HuH-7 (cell line): ENCODE measurements around the gene SH2D6.
A peak's percentile ranks its signal among the peaks of the same experiment; 100 is the strongest.
"Not testable (repeated sequence)": the region's sequence is repeated elsewhere in the genome, so short reads cannot be mapped to it uniquely, and the experiment has no call there.

Source experiments
- DNase-seq: peaks from one replicate; pipeline ENCODE4 v3.0.0; 2011; ENCODE audit warnings: low spot score

The SH2D6 gene

DNA sequence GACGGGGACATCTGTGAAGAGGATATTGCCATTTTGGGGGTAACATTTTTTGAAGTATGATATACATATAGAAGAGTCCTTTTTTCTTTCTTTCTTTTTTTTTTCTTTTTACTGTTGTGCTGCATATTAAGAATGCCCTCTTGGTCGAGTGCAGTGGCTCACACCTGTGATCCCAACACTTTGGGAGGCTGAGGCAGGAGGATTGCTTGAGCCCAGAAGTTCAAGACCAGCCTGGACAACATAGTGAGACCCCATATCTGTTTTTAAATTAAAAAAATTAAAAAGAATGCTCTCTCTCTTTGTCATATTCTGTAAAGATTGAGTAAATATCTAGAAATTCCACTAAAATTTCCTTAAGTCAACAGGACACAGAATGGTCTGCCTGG, 3.6 kb downstream of the SH2D6 start:
- no peak for DNase-seq

GRCh38 chr2:85423525-85423924, 5.0 kb downstream of the SH2D6 start:
- DNase-seq: no peak

- no peak for DNase-seq
Observed at GRCh38 chr2:85425588-85425987, 7.1 kb downstream of the SH2D6 start.

DNA sequence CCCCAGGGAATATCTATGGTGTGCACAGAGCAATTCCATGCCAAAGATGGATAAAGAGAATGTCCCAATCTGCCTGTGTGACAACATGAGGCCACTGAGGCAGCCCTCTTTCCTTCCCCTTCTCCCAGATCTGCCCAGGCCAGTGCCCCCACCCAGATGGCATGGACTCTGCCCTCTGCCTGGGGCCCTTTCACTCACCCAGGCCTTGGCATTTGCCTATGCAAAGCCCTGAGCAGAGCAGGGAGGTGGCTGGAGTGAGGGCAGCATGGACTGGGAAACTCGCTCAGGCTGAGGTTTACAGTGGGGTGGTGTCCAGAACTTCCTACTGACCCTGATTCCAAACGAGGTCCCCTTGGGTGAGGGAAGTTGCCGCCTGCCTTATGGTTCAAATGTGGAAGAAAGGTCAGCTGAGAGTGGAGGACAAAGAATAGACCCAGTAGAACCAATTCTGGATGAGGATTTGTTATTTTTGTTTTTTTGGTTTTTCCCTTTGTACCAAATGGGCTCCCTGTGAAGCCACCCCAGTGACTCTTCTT, 8.9 kb downstream of the SH2D6 start:
- DNase-seq: no peak

DNA sequence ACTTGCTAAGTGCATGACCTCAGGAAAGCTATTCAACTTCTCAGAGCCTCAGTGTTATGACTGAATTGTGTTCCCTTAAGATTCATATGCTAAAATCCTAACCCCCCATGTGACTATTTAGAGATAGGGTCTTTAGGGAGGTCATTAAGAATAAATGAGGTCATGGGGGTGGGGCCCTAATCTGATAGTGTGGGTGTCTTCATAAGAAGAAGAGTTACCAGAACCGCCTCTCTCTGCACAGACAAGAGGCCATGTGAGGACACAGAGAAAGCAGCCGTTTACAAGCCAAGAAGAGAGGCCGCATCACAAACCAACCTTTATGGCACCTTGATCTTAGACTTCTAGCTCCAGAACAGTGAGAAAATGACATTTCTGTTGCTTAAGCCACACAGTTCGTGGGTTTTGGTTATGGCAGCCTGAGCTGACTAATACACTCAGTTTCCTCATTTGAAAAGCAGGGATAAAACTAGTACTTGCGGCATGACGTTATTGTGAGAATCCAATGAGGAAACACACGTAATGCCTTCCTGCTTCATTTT, 9.9 kb downstream of the SH2D6 start:
- DNase-seq: no peak

DNA sequence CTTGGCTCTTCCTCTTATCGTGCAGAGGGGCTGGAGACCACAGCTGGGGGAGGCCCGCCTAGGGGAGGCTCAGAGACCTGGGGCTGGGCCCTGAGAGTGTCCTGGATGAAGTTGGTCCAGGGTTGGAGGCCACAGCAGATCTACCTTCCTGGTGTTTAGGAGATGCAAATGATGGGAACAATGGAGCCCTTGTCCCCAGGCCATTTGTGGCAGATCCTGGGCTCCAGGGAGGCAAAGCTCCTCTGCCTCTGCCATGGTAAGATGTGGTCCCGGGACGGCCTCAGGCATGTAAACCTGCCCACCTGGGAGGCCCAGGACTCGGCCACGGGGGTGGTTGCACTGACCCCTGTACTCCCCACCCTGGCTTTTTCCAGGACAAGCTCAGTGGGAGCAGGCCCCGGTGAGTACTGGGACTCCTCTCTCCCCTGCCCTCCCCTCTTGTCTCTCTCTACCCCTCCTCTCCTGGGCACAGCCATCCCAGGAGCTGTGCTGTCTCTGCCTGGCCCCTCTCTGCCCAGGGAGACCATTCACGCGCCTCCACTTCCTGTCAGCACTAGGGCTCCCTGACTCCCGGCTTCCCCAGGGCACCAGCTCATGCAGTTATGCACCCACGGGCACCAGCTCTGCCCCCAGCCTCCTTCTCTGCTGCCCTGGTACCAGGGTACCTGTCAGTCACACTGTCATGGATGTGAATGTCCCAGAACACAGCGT, 10.9 kb downstream of the SH2D6 start:
- DNase-seq: no peak

GRCh38 chr2:85429924-85430289, 11.4 kb downstream of the SH2D6 start:
- DNase-seq: no peak

DNA sequence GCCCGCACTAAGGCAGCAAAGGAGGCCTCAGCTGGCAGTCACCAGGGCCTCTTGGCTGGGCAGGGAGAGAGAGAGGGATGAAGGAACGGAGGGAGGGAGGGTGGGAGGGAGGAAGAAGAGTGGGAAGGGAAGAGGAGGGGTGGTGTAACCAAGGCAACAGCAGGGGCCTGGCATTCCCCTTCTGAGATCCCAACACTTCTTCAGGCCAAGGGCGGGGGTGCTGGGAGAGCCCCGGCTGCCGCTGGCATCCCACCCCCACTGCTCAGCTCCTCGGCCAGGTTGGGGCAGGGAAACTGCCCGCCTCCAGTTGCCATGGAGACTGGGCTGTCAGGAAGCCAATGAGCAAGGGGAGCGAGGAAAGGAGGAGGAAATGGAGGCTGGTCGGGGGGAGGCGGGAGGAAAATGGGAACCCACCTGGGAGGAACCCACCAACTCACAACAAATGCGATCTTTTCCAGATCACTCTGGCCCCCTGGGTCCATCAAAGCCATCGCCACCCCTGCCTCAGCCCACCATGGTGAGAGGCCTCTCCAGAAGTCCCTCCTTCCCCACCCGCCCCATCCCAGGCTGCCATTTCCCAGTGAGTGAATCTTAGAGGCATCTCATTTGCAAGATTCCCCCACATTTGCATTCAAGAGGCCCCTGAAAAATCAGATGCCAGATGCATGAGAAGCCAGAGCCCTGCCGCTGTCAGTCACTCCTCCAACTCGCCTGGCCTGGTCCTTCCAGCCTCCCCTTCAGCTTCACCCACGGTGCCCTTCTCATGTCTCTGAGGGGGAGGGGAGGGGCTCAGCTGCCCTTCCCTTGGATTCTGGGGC, 12.4 kb downstream of the SH2D6 start:
- no peak for DNase-seq

DNA sequence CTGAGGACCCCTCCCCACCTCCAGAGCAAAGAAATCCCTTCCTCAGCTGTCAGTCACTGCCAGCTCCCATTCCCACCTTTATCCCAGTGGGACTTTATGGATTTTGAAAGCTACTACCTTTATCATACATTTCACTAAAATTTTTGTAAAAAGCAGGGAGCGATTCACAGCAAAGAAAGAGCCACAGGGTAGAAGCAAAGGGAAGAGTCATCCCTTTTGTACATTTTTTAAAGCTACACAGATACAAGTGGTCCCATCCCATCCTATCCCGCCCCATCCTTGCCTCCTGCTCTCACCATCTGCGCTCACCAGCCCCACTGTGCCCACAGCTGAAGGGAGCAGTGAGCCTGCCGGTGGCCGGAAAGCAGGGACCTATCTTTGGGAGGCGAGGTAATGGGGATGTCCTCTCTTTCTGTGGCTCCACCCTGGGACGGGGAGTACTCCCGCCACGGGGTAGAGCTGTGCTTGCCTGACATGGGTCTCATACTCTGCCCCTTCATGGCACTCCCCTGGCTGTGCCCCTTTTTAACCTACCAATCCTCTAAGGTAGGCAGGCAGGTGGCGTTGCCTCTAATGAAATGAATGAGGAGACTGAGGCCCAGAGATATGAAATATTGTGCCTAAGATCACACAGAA, 13.2 kb downstream of the SH2D6 start:
- DNase-seq: no peak

GRCh38 chr2:85433511-85434089, 15.1 kb downstream of the SH2D6 start:
- no peak for DNase-seq

GRCh38 chr2:85434696-85435095, 16.2 kb downstream of the SH2D6 start:
- no peak for DNase-seq

DNA sequence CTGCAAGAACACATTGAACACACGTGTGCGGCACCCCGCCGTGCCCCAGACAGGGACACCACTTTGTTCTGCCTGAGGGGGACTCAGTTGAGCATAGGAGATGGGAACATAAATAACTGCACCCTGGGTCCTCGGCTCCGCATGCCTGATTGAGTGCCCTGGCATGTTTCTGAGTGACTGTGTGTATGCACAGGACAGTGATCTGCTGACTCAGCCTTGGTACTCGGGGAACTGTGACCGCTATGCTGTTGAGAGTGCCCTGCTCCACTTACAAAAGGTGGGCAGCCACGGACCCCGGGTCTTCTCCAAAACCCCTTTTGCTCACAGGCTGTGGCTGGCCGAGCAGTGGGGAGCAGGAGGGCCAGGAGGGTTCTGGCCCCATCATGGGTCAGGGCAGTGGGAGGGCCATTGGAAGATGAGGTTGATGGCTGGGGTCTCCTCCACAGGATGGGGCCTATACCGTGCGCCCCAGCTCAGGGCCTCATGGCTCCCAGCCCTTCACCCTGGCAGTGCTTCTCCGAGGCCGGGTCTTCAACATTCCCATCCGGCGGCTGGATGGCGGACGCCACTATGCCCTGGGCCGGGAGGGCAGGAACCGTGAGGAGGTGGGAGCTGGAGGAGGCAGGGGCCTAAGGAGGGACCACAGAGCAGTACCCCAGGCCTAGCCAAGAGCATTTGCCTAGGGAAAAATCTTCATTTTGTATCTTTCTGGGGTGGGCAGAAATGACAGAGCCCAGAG, 16.9 kb downstream of the SH2D6 start:
- DNase-seq: no peak

- no peak for DNase-seq
Observed at GRCh38 chr2:85435981-85436835, 17.7 kb downstream of the SH2D6 start.

DNA sequence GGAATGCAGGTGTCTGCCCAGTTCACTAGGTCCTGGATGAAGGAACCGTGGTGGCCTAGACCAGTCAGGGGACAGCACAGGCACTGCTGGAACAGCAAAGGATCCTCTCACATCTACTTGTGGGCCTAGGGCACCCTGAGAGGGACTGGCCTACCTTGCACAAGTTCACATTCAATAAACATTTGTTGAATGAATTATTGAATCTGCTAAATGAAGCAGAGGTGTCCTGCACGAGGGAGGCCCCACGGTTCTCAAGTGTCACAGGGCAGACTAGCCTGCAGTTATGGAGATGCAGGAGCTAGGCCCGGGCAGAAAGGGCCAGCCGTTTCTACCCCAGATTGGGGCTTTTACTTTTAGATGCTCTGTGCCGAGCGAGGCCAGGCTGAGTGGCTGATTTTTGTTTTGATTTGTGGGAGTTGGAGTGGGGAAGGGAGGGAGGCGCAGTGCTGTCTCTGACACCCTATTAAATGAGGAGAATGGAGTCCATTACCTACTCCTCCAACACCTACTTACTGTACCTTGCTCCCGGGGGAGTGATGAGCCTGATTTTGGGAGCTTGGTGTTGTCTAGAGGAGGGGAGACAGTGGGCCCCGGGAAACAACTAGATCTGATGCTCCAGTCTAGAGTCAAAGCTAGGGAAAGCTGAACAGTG, 18.4 kb downstream of the SH2D6 start:
- DNase-seq: no peak

DNA sequence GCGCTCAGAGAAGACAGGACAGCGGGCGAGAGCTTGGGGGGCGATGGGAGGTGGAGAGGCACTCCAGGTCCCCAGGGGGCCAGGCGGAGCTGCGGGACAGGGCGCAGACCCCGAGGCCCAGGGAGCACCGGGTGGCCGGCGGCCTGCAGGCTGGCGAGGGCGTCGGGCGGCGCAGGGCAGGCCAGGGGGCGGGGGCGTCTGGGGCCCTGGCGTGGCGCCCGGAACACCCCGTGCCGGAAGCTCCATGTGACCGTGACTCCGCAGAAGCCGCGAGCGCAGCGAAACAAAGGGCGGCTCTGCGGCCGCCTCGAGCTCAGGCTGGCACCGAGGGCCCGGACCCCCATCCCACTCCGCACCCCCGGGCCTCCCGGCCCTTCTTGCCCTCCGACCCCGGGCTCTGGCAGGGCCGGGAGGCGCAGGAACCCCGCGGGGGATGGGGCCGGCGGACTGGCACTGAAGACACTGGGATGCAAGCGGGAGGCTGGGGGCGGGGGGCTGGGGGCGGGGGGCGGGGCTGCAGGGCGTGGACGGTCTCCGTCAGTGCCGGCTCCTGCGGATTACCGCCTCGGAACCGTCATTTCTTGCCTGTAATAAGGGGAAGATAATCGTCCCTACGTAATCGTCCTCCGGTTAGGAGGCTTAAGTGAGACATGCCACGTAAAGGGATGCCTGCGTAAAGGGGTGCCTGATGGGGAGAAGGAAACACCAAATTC, 19.1 kb downstream of the SH2D6 start:
- peak; percentile 66 for DNase-seq

DNA sequence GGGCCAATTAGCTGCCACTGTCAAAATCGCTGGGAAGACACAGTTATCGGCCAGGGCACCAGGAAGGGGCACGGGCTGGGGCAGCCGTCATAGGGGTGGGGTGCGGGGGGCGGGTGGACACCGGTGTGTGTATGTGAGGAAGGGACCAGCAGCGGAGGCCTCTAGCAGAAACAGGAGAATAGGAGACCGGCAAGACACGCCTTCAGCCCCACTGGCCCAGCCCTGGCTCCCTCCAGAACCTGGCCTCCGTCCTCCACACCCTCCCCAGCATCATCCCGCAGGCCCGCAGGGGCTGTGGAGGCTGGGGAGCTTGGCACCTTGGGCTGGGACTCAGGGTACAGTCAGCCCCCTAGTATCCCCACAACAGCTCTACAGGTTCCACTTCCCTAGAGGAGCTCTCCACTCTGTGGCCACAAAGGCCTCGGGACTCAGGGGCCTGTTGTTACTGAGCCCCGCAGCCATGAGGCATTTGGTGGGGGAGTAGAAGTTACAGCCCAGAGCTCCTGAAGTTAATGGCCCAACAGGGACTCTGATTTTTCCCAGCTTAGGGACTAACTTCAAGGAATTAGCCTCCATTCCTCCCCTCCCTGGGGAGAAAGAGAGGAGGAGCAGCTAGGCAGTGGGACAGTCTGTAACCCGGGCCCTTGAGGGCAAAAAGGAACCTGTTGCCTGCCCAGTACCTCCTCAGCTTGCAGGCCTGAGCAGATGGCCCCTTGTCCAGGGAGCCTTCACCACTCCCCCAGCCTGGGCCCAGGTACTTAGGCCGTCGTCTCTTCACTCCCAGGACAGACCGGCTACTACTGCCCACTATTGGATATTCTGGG, 19.9 kb downstream of the SH2D6 start:
- no peak for DNase-seq

DNA sequence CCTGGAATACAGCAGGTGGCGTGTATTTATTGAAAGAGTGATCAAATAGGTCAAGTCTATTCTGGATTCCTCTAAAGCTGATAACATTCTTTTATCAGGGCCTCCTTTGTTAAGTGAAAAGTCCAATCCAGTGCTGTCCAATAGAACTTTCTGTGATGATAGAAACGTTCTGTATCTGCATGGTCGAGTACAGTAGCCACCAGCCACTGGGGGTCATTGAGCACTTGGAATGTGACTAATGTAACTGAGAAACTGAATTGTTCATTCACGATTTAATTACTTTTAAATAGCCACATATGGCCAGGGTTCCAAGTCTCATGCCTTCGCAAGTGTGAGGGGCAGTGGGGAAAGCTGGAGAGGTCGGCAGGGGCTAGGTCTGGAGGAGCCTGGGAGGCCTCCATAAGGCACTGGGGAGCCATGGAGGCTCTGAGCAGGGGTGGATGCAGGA, 20.5 kb downstream of the SH2D6 start:
- no peak for DNase-seq

GRCh38 chr2:85439569-85439968, 21.1 kb downstream of the SH2D6 start:
- DNase-seq: not testable (repeated sequence)
